Stimulated activated CD8-positive, alpha-beta memory T cell treated with anti-CD3 and anti-CD28 coated beads, Interleukin-15, amount 100 ng/mL, for 4 hours (primary cell): Measurements from ENCODE around the gene DYTN.

Experiments
- DNase-seq, 2 donors: peaks; one replicate each; pipeline ENCODE4 v3.0.0-alpha.2; 2020; ENCODE audit warnings: low read depth in 2 of 2

DYTN gene

DNA sequence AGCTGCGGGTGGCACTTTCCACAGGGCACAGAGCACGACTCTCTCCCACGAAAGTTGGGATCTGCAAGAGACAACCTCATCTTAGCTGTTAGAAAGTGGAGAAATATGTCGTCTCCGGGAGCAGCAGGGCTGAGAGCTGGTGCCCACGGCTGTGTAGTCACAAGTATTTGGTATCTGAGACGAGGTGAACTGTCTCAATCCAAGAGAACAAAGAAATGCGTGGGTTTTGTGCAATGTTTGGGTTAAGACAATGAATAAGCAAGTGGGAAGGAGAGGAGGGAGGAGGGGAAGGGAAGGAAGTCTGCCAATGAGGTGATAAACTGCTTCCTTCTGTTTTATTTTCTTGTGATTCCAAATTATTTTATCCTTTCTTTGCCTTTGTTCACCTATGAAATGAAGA lies 18.0 kb downstream of the DYTN start:
- DNase-seq: no peak

DNA sequence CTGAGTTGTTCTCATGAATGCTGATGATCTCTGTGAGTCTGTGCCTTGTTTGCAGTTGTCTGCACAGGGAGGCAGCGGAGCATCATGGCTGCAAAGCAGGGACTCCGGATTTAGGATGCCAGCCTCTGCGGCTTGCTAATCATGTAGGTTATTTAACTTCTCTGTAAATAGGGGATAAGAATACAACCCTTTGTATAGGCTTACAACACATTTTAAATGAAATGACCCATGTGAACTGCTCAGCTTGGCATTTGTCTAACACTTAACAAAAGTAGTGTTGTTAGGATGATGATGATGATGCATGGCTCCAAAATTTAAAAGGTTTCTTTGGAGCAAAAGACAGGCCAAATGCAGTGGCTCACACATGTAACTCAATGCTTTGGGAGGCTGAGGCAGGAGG lies 19.4 kb downstream of the DYTN start:
- DNase-seq: no peak

DNA sequence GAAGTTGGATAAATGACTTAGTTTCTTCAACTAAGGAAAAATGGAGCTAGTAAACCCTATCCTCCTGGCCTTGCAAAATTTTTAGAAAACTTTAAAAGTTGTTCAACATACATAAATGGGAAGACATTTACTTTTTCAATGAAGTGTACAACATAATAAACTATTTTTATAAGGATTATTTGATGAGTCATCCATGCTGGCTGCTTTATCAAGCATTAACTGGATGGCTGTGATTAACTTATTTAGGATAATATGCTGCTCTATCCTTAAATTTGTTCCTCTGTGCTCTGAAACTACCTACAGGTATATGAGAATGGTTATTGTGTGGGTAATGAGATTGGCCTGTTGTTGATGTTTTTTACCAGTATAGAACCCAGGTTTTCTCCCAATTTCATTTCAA lies 21.3 kb downstream of the DYTN start:
- DNase-seq: no peak

DNA sequence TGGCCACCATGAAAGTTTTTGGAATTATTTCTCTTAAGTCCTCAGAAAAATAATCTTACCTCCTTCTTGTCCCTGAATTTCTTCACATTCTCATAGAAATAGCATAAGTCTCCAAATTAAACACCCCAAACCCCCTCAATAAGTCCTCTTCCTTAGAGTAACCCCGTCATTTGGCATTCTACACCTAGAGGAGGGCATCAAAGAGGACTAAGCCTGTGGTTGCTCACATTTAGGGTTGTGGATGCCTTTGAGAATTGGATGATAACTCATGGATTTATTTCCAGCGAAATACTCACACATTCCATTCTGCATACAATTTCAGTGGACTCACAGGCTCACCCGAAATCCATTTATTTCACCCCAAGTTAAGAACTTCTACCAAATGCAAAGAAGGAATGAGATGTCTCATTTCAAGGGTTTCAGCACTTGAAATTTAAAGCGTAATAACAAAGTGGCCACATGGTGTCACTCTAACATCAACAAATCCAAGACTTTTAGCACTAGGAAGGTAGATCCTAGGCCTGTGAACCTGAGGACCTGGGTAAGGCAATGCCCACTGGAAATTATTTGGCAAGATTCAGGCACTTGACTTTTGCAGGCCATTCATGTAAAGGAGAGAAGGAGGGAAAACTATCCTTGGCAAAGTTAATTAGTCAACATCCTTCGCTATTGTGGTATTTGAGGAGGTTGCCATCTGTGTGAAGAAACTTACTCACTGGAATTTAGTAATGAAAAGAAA lies 24.6 kb downstream of the DYTN start:
- DNase-seq: no peak

DNA sequence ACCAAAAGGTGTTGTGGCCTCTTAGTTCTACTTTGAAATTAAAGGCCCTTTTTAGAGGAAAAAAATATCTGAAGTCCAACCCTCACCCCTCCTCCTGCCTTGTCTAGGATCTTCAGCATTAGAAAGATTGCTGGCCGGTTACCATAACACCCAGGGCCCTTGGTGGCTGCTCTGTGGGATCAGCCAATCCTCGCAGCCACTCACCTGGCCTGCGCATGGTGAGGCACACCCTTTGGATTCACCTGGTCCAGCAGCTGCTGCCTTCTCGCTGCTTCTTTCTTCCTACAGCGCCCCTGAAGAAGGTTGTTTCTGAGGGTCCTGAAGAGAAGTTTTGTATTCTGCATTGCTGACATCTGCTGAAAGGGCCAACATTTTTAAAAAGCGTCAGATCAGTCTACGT lies 25.2 kb downstream of the DYTN start:
- DNase-seq: no peak

DNA sequence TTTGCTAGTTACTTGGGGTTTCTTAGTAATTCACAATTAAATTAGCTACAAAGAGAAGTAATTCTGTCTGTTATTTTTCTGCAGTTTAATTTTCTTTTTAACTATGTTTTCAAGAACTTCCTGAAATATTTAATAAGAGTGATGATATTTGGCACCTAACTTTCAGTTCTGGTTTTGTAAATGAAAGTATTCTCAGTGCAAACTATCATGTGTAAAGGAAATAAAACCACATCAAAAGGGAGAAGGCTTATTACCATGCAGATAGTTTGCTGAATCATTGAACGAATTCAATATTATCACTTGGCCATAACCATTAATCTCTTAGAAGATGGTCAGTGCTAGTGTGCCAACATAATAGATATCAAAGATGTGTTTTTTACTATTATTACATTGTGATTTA lies 29.2 kb downstream of the DYTN start:
- no peak for DNase-seq

DNA sequence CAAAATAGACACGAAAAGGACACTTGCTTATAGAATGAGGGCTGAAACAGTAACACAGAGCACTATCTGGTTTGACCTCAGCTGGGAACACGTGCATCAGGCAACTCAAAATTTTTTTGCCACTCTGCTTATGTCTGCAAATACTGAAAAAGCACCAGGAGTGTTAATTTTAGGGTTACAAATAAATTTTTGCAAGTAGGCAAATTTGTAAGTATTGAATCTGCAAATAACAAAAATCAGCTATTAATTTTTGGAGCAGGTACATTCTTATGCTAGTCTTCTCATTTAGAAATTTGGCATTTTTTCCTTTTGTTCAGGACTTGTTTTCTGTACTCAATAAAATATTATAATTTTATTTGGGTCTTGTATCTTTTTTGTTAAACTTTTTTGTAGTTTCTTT lies 29.7 kb downstream of the DYTN start:
- DNase-seq: no peak

DNA sequence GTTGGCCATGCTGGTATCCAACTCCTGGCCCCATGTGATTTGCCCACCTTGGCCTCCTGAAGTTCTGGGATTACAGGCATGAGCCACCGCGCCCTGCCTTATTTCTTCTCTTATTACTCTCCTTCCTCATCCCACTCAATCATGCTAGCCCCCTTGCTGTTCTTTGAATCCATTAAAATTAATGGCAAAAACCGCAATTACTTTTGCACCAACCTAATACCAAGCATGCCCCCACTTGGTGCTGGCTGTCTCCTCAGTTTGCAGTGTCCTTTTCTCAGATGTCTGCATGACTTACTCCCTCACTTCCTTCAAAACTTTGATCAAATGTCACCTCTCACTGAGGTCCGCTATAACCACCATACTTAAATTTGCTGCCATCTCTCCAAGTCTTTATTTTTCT lies 34.6 kb downstream of the DYTN start:
- no peak for DNase-seq

DNA sequence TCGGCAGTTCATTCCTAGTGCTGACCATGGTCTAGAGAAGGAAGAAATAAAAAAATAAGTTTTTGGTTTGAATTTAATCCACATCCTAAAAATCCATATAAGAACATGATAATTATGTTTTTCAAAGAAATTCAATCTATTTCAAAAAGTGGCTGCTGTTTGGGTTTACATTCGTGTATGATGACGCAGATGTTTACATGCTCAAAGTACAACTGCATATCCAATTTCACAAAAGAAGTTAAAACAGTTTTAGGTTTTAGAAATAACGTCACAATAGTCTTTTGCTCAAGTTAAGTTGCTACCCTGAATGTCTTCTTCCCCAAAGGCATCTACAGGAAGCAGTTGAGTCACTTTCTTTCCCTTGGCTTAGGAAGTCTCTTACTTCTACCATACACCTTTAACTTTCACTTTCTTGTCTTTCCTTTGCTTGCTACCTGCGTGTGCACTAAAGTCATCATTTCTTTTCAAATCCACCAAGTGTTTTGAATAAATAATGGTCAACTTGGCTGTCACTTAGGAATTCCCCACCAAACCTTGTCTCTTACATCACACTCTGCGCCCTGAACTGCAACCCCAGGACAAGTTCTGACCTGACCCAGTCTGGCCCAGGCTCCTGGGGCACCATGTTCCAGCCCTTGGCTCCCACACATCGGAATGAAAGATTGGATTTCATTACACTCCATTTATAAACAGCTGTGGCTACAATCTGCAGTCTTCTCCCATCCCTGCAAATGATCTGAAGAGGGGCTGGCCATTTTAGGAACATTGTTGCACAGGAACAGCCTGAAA lies 47.5 kb downstream of the DYTN start:
- DNase-seq: no peak

DNA sequence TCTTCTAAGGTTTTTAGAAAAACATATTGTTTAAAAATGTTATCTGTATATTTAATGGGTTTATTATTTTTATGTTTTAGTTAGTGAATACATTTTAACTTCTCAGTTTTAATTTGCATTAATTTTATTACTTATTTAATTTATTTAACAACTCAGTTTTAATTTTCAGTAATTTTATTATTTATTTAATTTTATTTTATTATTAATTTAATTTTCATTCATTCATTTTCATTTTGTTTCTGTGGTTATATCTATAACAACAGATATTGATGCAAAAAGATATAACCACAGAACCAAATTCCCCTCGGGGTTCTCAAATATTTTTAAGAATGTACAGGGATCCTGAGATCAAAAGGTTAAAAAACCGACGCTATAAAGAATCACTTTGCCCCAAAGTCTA lies 52.9 kb downstream of the DYTN start:
- no peak for DNase-seq

DNA sequence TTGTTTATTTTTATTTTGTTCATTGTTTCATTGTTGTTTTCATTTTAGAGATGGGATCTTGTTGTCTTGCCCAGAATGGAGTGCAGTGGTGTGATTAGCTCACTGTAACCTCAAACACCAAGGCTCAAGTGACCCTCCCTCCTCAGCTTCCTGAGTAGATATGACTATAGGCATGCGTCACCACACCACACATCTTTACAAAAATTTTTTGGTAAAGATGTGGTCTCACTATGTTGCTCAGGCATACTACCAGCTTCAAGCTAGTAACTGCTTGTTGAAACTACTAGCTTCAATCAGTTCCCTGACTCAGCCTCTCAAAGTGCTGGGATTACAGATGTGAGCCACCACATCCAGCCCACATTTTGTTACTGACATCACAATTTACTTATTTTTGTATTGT lies 61.1 kb downstream of the DYTN start:
- no peak for DNase-seq

DNA sequence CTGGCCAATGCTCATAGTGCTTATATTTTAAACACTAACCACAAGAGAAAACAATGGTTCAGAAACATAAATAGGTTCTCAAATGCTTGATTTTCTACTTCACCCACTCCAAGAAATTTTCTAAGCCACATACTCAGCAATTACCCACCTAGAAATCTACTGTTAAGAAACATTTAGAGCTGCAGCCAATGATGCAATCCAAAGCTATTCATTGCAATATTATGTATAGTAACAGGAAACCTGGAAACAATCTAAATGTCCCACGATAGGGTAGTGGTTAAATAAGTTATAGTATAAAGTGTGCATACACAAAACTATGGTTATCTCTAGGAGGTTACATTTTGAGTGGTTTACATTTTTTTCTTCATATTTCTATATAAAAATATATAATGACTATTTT lies 70.2 kb downstream of the DYTN start:
- no peak for DNase-seq

DNA sequence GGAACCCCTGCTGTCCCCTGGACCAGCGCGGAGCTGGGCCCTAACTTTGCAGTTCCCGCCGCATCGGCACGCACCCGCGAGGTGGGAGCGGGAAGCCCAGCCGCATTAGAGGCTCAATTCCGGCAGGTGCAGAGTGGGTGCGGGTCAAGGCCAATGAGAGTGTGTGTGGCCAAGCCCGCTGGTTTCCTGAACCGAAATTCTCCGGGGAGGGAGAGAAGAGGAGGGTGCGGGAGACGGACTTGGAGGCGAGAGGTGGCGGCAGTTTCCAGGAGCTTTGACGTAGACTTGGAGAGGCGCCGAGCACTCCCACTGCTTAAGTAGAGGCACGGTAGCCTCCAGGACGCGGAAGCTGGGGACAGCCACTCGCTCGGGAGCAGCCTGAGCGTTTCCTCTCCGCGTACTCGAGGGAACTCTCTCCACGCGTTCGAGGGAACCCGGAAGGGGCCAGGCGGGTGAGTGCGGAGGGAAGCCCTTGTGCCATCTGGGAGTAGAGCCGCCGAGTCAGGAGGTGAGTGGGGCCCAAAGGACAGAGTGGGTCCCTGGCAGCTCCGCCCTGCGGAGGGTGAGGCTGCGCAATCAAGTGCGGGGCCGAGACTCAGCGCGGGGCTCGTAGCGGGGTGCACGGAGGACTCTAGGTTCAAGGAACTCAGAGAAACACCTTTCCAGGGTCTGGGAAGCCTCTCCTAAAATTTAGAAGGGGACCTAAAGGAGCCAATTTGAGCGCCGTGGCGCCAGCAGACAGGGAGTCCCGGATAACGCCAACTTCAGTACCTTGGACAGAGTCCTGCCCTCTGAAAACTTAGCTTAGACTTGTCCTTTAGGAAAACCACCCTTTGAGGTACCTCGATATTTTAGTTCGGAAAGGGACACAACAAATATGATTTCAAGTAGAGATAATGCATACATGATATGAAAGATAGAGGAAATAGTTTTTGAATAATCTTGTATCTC lies 75.8 kb downstream of the DYTN start, which contains the start of gene FAM237A:
Gene FAM237A, plus strand, starts transcription at position 413 of the 951 bp plus-strand sequence. CDS start 1,750 bp downstream, outside the sequence.
- DNase-seq: no peak

DNA sequence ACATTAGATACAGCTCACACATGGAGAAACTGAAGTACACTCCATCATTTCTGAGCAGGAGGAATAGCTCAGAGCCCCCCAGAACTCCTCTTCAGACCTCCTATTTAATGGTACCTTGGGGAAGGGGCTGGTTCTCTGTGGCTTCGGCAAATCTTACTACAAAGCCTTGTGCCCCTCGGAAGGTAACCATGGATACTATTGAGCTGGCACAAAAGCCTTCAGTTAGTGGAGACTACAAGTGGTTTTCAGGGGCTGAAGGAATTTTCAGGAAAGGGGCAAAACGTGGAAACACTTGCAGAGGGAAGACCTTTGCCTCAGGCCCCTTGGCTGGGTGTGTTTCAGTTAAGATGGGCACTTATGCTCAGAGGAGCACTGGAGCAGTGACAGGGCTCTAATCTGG lies 77.0 kb downstream of the DYTN start:
- no peak for DNase-seq

DNA sequence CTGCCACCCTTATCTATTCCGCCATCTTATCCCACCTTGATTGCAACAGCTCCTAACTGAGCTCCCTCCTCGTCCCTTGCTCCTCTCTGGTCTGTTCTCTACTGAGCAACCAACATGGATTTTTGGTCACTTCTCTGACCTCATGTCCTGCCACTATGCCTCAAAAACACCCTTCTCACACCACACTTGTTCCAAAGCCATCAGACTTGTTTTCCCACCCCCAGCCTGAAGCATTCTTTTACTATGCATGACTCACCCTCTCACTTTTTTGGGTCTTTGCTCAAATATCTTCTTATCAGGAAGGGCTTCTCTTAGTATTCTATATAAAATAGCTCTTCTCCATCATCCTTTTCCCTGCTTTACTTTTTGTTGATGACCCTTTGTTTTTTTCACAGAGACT lies 78.6 kb downstream of the DYTN start:
- no peak for DNase-seq

DNA sequence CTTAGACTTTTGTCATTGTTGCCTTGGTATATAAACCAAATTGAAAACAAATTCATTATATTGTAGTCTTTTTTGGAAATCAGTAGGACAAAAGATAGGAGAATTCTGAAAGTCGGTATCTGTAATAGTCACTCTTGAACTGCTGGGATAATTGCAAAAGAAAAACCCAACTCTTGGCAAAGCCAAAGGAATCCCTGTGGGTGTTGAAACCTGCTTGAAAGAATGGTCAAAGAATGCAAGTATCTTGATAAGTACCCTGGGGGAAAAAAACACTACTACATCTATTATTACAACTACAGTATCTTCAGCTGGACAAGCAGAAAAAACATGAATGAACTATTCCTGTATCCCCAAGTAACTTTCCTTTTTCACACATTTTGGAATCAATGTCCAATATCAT lies 83.2 kb downstream of the DYTN start:
- DNase-seq: no peak

DNA sequence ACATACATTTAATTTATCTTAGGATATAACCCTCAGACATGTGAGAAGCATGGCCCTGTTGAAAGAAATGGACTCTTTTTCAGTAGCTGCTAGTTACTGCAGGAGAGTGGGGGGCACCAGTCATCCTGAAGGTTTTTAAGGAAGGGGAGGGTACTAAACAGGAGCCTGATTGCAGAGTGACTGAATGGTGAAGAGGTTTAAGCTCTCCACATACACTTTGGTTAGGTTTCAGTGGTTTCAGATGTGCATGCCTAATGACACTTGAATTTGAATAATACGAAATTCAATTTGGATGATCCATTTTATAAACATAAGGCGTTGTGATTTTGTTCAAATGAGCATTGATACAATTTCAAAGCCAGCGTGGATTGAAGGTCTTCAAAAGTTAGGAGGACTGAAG lies 86.9 kb downstream of the DYTN start:
- no peak for DNase-seq

DNA sequence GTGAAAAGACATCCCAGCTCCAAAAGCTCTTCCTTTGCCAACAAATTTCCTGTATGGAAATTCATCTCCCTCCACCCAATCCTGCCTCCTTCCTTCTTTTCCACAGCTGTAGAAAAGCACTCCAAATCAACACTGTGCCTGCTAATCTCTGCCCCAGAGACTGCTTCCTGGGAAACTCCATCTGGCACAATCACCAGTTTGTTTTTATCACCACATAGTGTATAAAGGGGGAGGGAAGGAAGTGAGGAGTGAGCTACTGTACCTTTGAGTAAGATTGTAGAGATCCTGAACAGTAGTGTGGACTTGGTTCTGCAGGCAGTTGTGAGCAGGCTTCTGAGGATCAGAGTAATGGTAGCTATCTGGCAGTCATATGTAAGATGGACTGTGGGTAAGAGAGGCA lies 90.6 kb downstream of the DYTN start:
- no peak for DNase-seq

DNA sequence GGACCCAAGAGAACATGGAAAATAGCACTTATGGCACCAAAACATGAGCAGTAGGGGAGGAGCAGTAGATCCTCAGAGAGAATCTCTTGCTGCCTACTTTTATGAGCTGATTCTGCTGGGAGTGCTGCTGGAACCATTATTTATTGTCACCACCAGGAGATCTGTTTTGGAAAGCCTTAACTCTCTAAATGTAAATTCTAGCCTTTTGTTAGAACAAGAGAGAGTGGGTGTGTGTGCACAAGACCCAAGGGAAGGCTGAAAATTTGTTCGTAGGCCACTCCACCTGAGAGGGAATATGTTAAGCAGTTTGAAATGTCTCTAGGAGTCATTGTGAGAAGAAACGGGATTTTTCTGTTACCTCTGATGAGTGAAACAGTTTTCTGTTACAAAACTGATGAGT lies 92.1 kb downstream of the DYTN start:
- DNase-seq: no peak

DNA sequence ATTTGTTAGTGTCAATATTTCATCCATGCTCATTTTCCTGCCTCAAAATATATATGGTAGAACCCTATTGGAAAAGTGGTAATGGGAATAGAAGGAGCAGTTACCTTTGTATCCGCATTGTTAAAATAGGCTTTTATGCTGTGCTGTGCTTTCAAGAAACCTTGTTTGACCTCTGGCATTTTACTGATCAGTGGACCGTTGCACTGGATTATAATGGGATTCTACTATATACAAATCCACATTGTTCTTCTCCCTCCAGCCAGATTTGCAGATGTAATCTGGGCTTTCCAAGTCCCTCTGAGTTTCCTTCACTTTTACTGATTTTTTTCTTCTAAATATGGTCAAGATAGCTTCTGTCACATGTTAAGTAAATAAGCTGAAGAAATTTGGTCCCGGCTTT lies 99.2 kb downstream of the DYTN start:
- no peak for DNase-seq

DNA sequence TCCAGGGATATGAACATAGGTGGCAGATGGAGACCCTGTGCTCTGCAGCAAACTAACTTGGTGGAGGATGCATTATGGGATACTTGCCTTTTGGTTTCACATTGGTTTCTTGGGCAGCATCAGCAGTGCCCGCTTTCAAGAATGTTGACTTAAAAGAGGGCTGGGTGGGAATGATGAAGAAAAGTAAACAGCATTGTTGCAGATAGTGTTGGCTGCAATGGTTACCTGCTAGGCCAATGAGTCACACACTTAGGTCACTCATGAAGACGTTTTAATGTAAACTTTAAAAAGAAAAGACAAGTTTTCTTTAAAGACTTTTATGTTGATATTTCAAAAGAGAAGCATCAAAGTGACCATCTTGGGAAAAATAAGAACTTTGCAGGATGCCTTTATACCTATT lies 102.0 kb downstream of the DYTN start:
- no peak for DNase-seq

DNA sequence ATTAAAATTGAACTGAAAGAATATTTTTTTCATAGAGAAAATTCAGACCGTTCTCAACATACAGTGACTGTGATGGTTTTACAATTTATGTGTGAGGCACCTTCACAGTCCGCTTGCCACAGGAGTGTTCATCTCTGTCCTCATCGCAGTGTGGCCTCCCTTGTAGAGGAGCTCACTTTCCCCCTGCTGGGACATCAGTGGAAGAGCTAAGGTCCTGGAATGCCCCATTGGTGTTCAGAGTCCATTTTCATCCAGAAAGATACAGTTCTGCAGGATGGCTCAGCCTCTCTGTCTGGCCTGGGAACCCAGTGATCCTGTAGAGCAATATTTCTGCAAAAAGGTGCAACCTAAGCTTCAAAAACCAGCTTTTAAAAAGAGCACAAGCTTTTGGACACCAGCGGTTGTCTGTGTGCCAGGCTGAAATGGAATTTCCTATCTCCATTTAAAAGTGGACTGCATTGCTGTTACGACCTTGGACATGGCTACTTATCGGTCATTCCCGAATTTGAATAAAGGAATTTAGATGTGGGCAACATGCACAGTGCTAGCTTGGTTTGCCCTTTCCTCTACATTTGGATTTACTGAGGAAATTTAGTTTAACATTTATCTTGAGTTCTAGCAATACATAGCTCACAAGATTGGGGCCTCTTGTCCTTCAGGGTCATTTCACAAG lies 102.6 kb downstream of the DYTN start:
- no peak for DNase-seq
